Measurements from ENCODE around the gene FUT2.

- TF ChIP-seq, protein P1, sequence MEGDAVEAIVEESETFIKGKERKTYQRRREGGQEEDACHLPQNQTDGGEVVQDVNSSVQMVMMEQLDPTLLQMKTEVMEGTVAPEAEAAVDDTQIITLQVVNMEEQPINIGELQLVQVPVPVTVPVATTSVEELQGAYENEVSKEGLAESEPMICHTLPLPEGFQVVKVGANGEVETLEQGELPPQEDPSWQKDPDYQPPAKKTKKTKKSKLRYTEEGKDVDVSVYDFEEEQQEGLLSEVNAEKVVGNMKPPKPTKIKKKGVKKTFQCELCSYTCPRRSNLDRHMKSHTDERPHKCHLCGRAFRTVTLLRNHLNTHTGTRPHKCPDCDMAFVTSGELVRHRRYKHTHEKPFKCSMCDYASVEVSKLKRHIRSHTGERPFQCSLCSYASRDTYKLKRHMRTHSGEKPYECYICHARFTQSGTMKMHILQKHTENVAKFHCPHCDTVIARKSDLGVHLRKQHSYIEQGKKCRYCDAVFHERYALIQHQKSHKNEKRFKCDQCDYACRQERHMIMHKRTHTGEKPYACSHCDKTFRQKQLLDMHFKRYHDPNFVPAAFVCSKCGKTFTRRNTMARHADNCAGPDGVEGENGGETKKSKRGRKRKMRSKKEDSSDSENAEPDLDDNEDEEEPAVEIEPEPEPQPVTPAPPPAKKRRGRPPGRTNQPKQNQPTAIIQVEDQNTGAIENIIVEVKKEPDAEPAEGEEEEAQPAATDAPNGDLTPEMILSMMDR (IDR thresholded peaks at IDR 0.05): no peak
- no peak for TF ChIP-seq POLR2A (IDR thresholded peaks at IDR 0.05)
Observed at GRCh38 chr19:48698046-48698445, 2.3 kb downstream of the FUT2 start.
